ENCODE measurements around the gene TMEM145.

Gene TMEM145

DNA sequence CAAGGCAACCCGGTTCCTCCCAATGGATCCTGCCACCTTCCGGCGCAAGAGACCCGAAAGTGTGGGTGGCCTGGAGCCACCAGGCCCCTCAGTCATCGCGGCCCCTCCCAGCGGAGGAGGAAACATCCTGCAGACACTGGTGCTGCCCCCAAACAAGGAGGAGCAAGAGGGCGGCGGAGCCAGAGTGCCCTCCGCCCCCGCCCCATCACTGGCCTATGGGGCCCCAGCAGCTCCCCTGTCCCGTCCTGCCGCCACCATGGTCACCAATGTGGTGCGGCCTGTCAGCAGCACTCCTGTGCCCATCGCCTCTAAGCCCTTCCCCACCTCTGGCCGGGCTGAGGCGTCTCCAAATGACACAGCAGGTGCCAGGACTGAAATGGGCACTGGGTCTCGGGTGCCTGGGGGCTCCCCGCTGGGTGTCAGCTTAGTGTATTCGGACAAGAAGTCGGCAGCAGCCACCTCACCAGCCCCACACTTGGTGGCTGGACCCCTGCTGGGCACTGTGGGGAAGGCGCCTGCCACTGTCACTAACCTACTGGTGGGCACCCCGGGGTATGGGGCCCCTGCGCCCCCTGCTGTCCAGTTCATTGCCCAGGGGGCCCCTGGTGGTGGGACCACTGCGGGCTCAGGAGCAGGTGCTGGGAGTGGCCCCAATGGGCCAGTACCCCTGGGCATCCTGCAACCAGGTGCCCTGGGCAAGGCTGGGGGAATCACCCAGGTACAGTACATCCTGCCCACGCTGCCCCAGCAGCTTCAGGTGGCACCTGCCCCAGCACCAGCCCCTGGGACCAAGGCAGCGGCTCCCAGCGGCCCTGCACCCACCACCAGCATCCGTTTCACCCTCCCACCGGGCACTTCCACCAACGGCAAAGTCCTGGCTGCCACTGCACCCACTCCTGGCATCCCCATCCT, 22.3 kb upstream of the TMEM145 start:
- H3K36me3 ChIP-seq (ENCODE audit: control insufficient read depth, insufficient read depth, low read length), result peaks cover 92% of the 10 kb centered on the region
- H3K27ac ChIP-seq (ENCODE audit: low read depth, low read length, severe bottlenecking), result no peak overlapping the region
- no peak overlapping the region for H3K4me3 ChIP-seq (ENCODE audit: extremely low read depth, insufficient read depth, low read length, poor library complexity, severe bottlenecking)
- no peaks in the 10 kb centered on the region for H3K9me3 ChIP-seq (ENCODE audit: control insufficient read depth, low read length)
- H3K4me1 ChIP-seq (ENCODE audit: control insufficient read depth, insufficient read depth, low read length, poor library complexity, severe bottlenecking), result peaks cover 6% of the 10 kb centered on the region
- WGBS, 2 experiments (ENCODE audit: insufficient coverage in 2 of 2), result 96% methylated on average over 28 to 30 of the region's 31 CpGs

DNA sequence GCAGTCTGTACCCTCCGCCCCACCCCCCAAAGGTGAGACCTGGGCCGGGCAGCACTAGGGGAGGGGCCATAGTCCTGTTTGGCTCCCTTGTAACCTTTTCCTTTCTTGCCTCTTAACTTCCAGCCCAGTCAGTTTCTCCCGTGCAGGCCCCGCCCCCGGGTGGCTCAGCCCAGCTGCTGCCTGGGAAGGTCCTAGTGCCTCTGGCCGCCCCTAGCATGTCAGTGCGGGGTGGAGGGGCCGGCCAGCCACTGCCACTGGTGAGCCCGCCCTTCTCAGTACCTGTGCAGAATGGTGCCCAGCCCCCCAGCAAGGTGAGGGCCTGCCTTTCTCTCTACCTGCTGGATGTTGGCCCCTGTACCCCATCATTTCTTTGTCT, 21.7 kb upstream of the TMEM145 start:
- no peak overlapping the region for H3K4me3 ChIP-seq (ENCODE audit: extremely low read depth, insufficient read depth, low read length, poor library complexity, severe bottlenecking)
- 87 to 88% methylated on average over 6 to 9 of the region's 9 CpGs for WGBS, 2 experiments (ENCODE audit: insufficient coverage in 2 of 2)
- H3K9me3 ChIP-seq (ENCODE audit: control insufficient read depth, low read length), result no peaks in the 10 kb centered on the region
- peaks cover 5% of the 10 kb centered on the region for H3K4me1 ChIP-seq (ENCODE audit: control insufficient read depth, insufficient read depth, low read length, poor library complexity, severe bottlenecking)
- peaks cover 88% of the 10 kb centered on the region for H3K36me3 ChIP-seq (ENCODE audit: control insufficient read depth, insufficient read depth, low read length)
- H3K27ac ChIP-seq (ENCODE audit: low read depth, low read length, severe bottlenecking), result no peak overlapping the region

DNA sequence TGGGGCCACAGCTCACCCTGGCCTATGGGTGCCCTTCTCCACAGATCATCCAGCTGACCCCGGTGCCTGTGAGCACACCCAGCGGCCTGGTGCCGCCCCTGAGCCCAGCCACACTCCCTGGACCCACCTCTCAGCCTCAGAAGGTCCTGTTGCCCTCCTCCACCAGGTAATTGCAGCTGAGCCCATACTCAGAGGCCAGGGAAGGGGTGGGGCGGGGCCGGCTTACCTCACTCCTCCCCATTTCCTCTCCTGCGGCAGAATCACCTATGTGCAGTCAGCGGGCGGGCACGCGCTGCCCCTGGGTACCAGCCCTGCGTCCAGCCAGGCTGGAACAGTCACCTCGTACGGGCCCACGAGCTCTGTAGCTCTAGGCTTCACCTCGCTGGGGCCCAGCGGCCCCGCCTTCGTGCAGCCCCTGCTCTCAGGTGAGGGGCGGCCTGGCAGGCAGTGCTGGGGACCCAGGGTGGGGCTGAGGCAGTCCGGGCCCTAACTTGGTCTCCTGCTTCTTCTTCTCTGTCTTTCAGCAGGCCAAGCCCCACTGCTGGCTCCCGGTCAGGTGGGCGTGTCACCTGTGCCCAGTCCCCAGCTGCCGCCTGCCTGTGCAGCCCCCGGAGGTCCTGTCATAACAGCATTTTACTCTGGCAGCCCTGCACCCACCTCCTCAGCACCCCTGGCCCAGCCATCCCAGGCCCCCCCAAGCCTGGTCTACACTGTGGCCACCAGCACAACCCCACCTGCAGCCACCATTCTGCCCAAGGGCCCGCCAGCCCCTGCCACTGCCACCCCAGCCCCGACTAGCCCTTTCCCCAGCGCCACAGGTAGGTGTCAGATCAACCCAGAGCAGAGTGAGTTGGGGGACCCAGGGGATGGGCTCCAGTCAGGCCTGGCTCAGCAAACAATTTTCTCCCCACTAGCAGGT, 20.8 kb upstream of the TMEM145 start:
- Histone ChIP-seq H3K4me1 (ENCODE audit: control insufficient read depth, insufficient read depth, low read length, poor library complexity, severe bottlenecking) (peaks cover 2% of the 10 kb centered on the region), H3K9me3 (ENCODE audit: control insufficient read depth, low read length) (no peaks in the 10 kb centered on the region), H3K4me3 (ENCODE audit: extremely low read depth, insufficient read depth, low read length, poor library complexity, severe bottlenecking) (no peak overlapping the region), H3K36me3 (ENCODE audit: control insufficient read depth, insufficient read depth, low read length) (peaks cover 87% of the 10 kb centered on the region), H3K27ac (ENCODE audit: low read depth, low read length, severe bottlenecking) (no peak overlapping the region)
- 95 to 98% methylated on average over 19 to 22 of the region's 27 CpGs for WGBS, 2 experiments (ENCODE audit: insufficient coverage in 2 of 2)

DNA sequence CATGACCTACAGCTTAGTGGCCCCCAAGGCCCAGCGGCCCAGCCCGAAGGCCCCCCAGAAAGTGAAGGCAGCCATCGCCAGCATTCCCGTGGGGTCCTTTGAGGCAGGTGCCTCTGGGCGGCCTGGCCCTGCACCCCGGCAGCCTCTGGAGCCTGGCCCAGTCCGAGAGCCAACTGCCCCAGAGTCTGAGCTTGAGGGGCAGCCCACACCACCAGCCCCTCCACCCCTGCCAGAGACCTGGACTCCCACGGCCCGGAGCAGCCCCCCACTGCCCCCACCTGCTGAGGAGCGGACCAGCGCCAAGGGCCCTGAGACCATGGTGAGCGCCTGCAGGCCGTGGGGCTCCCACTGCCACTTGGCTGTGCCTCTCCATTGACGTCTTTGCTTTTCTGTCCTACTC, 20.1 kb upstream of the TMEM145 start:
- H3K4me1 ChIP-seq (ENCODE audit: control insufficient read depth, insufficient read depth, low read length, poor library complexity, severe bottlenecking), result peaks cover 2% of the 10 kb centered on the region
- H3K4me3 ChIP-seq (ENCODE audit: extremely low read depth, insufficient read depth, low read length, poor library complexity, severe bottlenecking), result no peak overlapping the region
- H3K9me3 ChIP-seq (ENCODE audit: control insufficient read depth, low read length), result no peaks in the 10 kb centered on the region
- 94 to 96% methylated on average over 8 to 14 of the region's 14 CpGs for WGBS, 2 experiments (ENCODE audit: insufficient coverage in 2 of 2)
- no peak overlapping the region for H3K27ac ChIP-seq (ENCODE audit: low read depth, low read length, severe bottlenecking)
- peaks cover 81% of the 10 kb centered on the region for H3K36me3 ChIP-seq (ENCODE audit: control insufficient read depth, insufficient read depth, low read length)

DNA sequence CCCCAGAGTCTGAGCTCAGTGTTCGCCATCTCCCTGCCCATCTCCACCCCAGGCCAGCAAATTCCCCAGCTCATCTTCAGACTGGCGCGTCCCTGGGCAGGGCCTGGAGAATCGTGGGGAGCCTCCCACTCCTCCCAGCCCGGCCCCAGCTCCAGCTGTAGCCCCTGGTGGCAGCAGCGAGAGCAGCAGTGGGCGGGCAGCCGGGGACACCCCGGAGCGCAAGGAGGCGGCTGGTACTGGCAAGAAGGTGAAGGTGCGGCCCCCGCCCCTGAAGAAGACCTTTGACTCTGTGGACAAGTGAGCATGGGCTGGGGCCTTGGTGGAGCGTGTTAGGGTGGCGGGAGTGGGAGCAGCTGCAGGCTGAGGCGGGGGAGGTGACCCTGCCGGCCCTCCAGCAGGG, 19.6 kb upstream of the TMEM145 start:
- 89 to 92% methylated on average over 13 of the region's 17 CpGs for WGBS, 2 experiments (ENCODE audit: insufficient coverage in 2 of 2)
- no peak overlapping the region for H3K4me3 ChIP-seq (ENCODE audit: extremely low read depth, insufficient read depth, low read length, poor library complexity, severe bottlenecking)
- peaks cover 2% of the 10 kb centered on the region for H3K4me1 ChIP-seq (ENCODE audit: control insufficient read depth, insufficient read depth, low read length, poor library complexity, severe bottlenecking)
- no peaks in the 10 kb centered on the region for H3K9me3 ChIP-seq (ENCODE audit: control insufficient read depth, low read length)
- H3K36me3 ChIP-seq (ENCODE audit: control insufficient read depth, insufficient read depth, low read length), result peaks cover 77% of the 10 kb centered on the region
- no peak overlapping the region for H3K27ac ChIP-seq (ENCODE audit: low read depth, low read length, severe bottlenecking)

DNA sequence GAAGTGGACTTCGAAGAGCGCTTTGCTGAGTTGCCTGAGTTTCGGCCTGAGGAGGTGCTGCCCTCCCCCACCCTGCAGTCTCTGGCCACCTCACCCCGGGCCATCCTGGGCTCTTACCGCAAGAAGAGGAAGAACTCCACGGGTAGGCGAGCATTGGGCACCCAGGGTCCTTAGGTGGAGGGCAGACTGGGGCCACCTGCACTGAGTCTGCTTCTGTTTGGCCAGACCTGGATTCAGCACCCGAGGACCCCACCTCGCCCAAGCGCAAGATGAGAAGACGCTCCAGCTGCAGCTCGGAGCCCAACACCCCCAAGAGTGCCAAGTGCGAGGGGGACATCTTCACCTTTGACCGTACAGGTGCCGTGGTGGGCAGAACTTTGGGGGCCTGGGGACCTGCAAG, 19.2 kb upstream of the TMEM145 start:
- Histone ChIP-seq H3K9me3 (ENCODE audit: control insufficient read depth, low read length) (no peaks in the 10 kb centered on the region), H3K4me1 (ENCODE audit: control insufficient read depth, insufficient read depth, low read length, poor library complexity, severe bottlenecking) (no peaks in the 10 kb centered on the region), H3K4me3 (ENCODE audit: extremely low read depth, insufficient read depth, low read length, poor library complexity, severe bottlenecking) (no peak overlapping the region), H3K36me3 (ENCODE audit: control insufficient read depth, insufficient read depth, low read length) (peaks cover 73% of the 10 kb centered on the region), H3K27ac (ENCODE audit: low read depth, low read length, severe bottlenecking) (no peak overlapping the region)
- 95 to 96% methylated on average over 9 to 11 of the region's 15 CpGs for WGBS, 2 experiments (ENCODE audit: insufficient coverage in 2 of 2)

DNA sequence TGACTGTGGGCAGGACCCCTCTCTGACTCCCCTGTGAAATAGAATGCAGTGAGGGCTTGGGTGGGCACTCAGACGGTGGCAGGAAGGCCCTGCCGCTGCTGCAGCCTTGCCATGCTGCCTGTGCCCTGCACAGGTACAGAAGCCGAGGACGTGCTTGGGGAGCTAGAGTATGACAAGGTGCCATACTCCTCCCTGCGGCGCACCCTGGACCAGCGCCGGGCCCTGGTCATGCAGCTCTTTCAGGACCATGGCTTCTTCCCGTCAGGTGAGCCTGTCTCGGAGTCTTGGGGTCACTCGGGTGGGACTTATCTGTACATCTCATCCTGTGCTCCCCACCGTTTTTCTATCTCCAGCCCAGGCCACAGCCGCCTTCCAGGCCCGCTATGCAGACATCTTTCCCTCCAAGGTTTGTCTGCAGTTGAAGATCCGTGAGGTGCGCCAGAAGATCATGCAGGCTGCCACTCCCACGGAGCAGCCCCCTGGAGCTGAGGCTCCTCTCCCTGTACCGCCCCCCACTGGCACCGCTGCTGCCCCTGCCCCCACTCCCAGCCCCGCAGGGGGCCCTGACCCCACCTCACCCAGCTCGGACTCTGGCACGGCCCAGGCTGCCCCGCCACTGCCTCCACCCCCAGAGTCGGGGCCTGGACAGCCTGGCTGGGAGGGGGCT, 18.5 kb upstream of the TMEM145 start:
- no peak overlapping the region for H3K4me3 ChIP-seq (ENCODE audit: extremely low read depth, insufficient read depth, low read length, poor library complexity, severe bottlenecking)
- no peaks in the 10 kb centered on the region for H3K9me3 ChIP-seq (ENCODE audit: control insufficient read depth, low read length)
- H3K4me1 ChIP-seq (ENCODE audit: control insufficient read depth, insufficient read depth, low read length, poor library complexity, severe bottlenecking), result no peaks in the 10 kb centered on the region
- 92 to 97% methylated on average over 17 to 21 of the region's 24 CpGs for WGBS, 2 experiments (ENCODE audit: insufficient coverage in 2 of 2)
- no peak overlapping the region for H3K27ac ChIP-seq (ENCODE audit: low read depth, low read length, severe bottlenecking)
- H3K36me3 ChIP-seq (ENCODE audit: control insufficient read depth, insufficient read depth, low read length), result peaks cover 69% of the 10 kb centered on the region

DNA sequence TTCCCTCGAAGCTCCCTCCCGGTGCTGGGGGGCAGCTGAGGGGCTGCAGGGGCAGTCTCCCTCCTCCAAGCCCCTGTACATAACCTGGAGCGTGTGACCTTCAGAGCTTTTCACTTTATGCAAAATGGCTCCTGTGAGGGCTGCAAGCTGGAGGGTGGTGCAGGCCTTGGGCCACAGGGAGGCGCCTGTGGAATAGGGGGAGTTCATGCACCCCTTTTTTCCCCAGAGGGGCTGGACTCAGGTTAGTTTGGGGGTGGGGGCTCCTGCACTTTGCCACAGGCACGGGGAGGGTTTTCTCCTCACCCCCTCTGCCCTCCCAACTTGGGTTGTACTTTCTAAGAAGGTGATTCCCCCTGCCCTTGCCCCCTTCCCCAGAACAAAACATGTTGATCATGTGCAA, 17.8 kb upstream of the TMEM145 start:
- H3K4me3 ChIP-seq (ENCODE audit: extremely low read depth, insufficient read depth, low read length, poor library complexity, severe bottlenecking), result no peak overlapping the region
- H3K4me1 ChIP-seq (ENCODE audit: control insufficient read depth, insufficient read depth, low read length, poor library complexity, severe bottlenecking), result no peaks in the 10 kb centered on the region
- no peaks in the 10 kb centered on the region for H3K9me3 ChIP-seq (ENCODE audit: control insufficient read depth, low read length)
- WGBS, 2 experiments (ENCODE audit: insufficient coverage in 2 of 2), result 82 to 96% methylated on average over 3 of the region's 5 CpGs
- peaks cover 68% of the 10 kb centered on the region for H3K36me3 ChIP-seq (ENCODE audit: control insufficient read depth, insufficient read depth, low read length)
- H3K27ac ChIP-seq (ENCODE audit: low read depth, low read length, severe bottlenecking), result no peak overlapping the region

DNA sequence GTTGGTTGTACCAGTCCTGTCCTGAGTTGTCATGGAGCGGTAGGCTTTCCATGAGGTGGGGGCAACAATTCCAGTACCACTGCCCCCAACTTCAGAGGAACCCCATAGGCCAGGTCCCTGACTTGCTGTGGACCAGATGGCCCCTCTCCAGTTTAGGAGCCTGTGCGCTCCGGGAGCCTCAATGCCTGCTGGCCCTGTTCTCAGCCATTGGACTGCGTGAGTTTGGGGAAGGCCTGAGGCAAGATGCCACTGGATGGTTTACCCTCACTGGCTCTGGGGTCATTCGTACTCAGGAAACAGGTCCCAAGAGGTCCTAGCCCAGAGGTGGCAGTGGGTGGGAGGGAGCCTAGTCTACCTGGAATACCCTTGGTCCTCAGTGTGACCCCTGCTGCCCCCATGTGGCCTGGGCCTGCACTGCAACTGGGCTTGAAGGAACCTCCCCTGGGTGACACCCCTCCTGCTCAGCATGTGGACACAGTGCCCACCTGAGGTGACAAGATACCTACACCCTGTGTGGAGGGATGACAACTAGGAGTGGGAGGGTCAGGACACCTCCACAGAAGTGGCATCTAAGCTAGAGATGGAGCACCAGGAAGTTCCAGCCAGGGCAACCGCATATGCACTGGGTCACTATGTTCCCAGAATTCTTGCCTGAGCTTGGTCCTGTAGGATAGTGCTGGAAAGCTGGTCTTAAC, 17.1 kb upstream of the TMEM145 start:
- H3K9me3 ChIP-seq (ENCODE audit: control insufficient read depth, low read length), result no peaks in the 10 kb centered on the region
- H3K4me1 ChIP-seq (ENCODE audit: control insufficient read depth, insufficient read depth, low read length, poor library complexity, severe bottlenecking), result no peaks in the 10 kb centered on the region
- WGBS, 2 experiments (ENCODE audit: insufficient coverage in 2 of 2), result 72 to 83% methylated on average over 6 of the region's 6 CpGs
- H3K36me3 ChIP-seq (ENCODE audit: control insufficient read depth, insufficient read depth, low read length), result peaks cover 63% of the 10 kb centered on the region
- H3K27ac ChIP-seq (ENCODE audit: low read depth, low read length, severe bottlenecking), result no peak overlapping the region
- no peak overlapping the region for H3K4me3 ChIP-seq (ENCODE audit: extremely low read depth, insufficient read depth, low read length, poor library complexity, severe bottlenecking)

DNA sequence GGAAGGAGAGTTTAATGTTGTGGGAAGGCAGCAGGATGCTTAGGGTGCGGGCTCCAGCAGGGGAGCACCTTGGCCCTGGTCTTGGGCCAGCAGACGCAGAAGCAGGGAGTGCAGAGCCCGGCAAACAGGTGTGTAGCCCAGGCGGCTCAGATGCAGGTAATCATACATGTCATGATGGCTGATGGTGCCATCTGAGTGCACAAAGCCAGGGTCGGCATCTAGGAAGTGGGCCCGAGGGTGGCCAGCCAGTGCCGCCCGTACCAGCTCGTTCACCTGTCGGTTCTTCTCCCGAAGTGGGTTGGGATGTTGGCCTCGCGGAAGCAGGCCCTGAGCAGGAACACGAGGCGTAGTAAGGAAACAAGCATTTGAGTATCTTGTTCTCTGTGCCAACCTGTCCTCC, 16.1 kb upstream of the TMEM145 start:
- WGBS, 2 experiments (ENCODE audit: insufficient coverage in 2 of 2), result 94 to 96% methylated on average over 11 to 13 of the region's 15 CpGs
- Histone ChIP-seq H3K4me3 (ENCODE audit: extremely low read depth, insufficient read depth, low read length, poor library complexity, severe bottlenecking) (no peak overlapping the region), H3K9me3 (ENCODE audit: control insufficient read depth, low read length) (no peaks in the 10 kb centered on the region), H3K36me3 (ENCODE audit: control insufficient read depth, insufficient read depth, low read length) (peaks cover 53% of the 10 kb centered on the region), H3K27ac (ENCODE audit: low read depth, low read length, severe bottlenecking) (no peak overlapping the region), H3K4me1 (ENCODE audit: control insufficient read depth, insufficient read depth, low read length, poor library complexity, severe bottlenecking) (no peaks in the 10 kb centered on the region)

Data from mesodermal cell (in vitro differentiated cells).